ENCODE data around the gene ASCL1.

ASCL1 gene

DNA sequence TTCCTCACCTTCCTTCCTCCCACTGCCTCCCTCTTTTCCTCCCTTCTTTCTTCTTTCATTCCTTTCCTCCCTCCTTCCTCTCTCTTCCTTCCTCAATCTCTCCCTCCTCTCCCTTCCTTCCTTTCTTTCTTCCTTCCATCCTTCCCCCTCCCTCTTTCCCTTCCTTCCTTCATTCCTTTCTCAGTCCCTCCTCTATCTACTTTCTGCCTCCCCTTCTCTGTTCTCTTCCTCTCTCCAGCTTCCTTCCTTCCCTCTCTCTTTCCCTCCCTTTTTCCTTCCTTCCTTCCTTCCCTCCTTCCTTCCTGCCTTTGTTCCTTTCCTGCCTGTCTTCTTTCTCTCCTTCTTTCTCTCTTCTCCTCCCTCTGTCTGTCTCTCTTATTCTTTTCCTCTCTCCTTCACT lies 16.1 kb downstream of the ASCL1 start:
- DNase-seq (ENCODE audit: low spot score) (no peak), FAIRE-seq (no peak)

DNA sequence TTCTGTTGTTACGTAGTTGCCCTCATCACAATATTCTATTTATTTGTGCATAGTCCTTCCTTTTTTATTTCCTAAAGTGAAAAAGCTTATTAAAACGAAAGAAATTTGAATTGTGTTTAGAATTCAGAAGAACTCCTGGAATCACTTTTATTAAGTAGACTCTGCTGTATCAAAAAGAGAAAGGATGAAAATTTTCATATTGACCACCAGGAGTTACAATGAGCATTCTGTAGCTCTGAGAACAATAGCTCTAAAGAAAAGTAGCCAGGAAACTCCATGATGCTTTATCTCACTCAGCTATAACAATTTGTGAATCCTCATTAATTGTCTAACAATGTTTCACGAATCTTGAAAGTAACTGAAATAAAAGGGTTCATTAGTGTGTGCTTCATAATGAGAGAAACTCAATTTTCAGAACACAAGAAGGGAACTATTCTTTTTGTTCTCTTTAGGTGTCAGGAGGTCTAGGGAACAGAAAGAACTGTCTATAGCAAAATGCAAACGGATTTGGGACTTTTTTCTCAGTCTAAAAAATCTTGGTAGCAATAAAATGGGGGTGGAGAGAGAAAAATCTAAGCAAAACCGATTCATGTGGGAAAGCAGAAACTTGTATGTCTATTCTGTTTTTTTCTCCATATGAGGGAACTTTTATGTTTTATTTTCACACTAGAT lies 19.3 kb downstream of the ASCL1 start:
- DNase-seq (ENCODE audit: low spot score) (no peak), FAIRE-seq (no peak)

DNA sequence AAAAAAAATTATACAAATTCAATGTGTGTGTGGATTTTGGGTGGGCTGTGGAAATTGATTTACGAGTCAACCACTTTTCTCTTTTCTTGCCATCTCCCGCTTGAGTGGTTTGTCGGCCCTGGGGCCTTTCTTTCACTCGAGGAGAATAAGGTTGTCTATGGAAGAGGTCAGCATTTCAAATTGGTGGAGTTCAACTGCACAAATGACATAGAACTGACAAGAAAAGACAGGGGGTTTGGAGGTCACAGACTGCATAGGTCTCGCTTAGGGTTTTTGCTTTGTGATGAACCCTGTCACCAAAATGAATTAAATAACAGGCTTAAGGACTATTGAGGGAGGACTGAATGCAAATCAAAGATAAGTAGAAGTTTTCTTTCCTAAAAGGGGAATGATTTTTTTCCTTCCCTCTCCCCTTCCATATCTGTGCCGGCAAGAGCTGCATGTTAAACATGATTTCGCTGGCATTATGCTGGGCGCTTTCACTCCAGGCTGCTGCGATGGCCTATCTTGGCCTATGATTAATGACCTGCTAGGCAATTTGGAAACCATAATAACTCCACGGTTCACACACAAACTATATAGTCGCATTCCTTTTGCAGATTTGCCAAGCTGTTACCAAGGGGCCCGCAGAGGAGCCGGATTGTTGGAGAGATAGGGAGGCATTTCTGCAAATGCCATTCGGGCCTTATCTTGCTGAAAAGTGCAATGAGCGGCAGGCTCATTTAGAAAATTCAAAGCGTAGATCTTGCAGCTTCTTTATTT lies 20.7 kb downstream of the ASCL1 start:
- FAIRE-seq = no peak

DNA sequence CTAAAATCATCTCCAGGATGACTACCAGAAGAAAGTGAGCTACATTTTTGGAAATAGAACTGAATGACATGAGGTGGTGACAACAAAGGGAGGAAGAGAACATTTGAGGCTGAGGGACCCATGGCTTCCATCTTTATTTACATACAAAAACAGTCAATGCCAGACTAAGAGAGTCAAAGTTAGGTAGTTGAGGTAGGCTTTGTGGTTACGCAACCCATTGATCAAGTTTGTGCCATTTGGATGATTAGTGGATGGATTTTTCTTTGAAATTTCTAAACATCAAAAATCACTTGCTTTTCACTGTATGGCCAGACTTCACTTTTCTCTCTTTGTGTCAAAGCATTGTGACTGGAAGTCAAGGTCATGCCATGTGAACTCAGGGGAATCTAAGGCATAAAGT lies 22.9 kb downstream of the ASCL1 start:
- FAIRE-seq = no peak
- no peak for DNase-seq (ENCODE audit: low spot score)

More for the DNA sequence above, 20.7 kb downstream of the ASCL1 start:
- no peak for DNase-seq (ENCODE audit: low spot score)

DNA sequence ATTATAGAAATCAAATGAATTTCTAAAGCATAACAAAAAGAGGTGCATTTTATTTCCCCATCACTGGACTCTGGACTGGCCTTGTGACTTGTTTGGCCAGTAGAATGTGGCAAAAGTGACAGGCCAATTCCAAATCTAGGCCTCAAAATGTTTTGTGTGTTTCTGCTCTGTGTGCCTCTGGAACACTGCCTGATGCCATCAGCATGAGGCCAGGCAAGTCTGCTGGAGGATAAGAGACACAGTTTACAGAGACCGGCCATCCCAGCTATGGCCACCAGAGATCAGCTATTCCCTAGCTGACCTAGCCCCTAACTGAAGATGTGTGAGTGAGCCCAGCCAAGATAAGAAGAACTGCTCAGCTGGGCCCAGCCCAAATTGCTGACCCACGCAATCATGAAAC lies 32.9 kb downstream of the ASCL1 start:
- no peak for DNase-seq (ENCODE audit: low spot score)
- FAIRE-seq = no peak

DNA sequence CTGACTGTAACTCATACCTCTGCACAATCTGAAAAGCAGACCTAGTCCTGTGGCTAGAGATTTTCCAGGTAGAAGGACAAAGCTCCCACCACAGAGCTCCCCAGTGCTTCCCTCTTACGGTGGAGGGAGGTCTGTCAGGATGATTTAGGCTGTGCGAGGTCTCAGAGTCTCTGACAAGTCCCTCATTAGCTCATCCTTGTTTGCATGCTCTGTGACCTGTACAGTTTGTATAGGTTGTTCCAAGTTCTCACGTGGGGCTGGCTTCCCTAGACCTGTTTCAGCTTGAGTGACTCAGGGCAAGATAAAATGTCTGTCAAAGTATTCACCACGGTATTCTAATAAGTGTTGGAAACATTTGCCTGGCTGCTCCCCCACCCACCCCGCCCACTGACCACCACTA lies 34.8 kb downstream of the ASCL1 start:
- DNase-seq (ENCODE audit: low spot score) (no peak), FAIRE-seq (no peak)

DNA sequence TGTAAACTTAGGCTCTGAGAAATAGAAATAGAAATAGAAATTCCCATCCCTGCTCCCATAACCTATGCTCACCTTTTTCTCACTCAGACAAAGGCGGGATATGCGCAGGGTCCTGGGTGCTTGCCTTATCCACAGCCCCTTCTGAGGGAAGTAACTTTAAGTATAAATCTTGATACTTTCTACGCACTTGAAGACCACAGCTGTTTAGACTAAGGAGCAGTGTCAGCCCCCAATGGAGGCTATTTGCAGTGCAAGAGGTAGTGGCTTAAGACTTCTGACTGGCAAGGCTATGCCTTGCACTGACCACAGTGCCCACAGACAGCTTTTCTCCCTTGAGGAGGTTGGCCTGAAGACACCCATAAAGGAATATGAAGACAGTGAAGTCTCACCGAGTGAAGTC lies 35.2 kb downstream of the ASCL1 start:
- FAIRE-seq (no peak), DNase-seq (ENCODE audit: low spot score) (no peak)

DNA sequence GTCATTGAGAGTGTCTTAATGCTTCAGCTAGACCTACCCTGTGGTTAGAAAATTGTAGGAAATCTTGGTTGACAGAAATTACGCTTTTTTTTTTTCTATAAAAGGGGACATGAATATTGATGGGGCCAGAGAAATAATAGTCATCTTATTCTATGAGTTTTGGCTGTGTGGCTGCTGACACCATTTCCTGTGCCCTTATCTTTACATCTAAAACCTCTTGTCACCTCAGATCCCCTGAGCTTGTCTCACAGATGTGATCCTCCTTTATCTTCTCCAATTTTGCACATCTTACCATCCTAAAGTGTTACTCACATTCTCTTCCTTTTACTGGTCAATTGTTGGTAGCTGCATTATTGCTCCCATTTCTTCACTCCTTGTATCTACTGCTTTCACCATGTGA lies 36.1 kb downstream of the ASCL1 start:
- DNase-seq (ENCODE audit: low spot score) = no peak
- no peak for FAIRE-seq

DNA sequence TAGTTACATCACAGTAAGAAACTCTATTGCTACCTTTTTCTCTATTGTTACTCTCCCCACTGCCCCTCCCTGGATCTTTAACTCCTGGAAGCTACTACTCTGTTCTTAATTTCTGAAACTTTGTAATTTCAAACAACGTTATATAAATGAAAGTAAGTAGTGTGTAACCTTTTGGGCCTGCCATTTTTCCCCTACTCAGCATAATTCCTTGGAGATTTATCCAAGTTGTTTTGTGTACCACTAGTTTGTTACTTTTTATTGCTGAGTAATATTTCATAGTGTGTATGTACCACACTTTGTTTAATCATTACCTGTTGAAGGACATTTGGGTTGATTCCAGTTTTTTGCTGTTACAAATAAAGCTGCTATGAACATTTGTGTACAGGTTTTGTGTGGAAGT lies 37.9 kb downstream of the ASCL1 start:
- FAIRE-seq = no peak

More for the DNA sequence above, 37.9 kb downstream of the ASCL1 start:
- no peak for DNase-seq (ENCODE audit: low spot score)

All from RCC 7860 (cell line).